Fibroblast of the aortic adventitia (primary cell): ENCODE measurements around the gene EIF1. TPM values are rescaled to one million over a fixed set of nuclear protein-coding genes. Genes with fewer than 3 reads are reported as not detected.
A peak's percentile ranks its signal among the peaks of the same experiment; 100 is the strongest.

Source experiments
- DNase-seq: peaks from one replicate; pipeline ENCODE4 v3.0.0-alpha.2; 2010; ENCODE audit warnings: low read depth
- H3K4me3 ChIP-seq: 2 replicates; pipeline ENCODE4 v1.5.1; 2011; ENCODE audit warnings: low read depth, mild to moderate bottlenecking, control low read depth, low read length, moderate library complexity
- CTCF ChIP-seq: IDR thresholded peaks from 2 replicates; pipeline ENCODE4 v1.5.1; 2011; ENCODE audit warnings: mild to moderate bottlenecking, low read length, control low read depth, inconsistent platforms; ENCODE audit not compliant: insufficient read depth
- total RNA-seq: library from RNA; depleted of rRNA; stranded (reverse); fragments of >200 nt; gene quantifications from 2 replicates; pipeline ENCODE4 v1.2.3, GENCODE V29; 2012; ENCODE audit warnings: low replicate concordance

EIF1 gene
- total RNA-seq, 1 donor = 102 TPM

- TF ChIP-seq CTCF = no peak
- peak; percentile 37 for DNase-seq
- H3K4me3 ChIP-seq = no peak overlapping the region
Observed at GRCh38 chr17:41717408-41718286, 29.0 kb downstream of the EIF1 start.

DNA sequence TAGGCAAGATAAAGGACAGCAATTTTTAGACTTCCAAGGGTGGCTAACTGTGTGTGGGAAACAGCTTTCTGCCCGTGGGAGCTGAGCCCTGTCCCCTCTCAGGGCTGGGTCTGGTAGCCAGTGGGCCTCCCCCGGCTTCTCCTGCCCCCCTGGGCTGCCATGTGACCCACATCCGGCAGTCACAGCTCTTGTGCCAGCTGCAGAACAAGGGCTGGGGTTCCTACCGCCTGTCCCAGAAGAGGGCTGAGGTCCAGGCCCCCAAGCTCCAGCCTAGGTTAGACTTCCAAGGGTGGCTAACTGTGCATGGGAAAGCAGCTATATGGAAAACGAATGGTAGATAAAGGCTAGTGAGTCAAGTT is 29.6 kb downstream of the EIF1 start:
- no peak for TF ChIP-seq CTCF
- DNase-seq = no peak
- H3K4me3 ChIP-seq = no peak overlapping the region

GRCh38 chr17:41722231-41722630 is 33.5 kb downstream of the EIF1 start:
- DNase-seq = no peak
- H3K4me3 ChIP-seq = no peak overlapping the region
- TF ChIP-seq CTCF = no peak

GRCh38 chr17:41723801-41724475 is 35.3 kb downstream of the EIF1 start:
- no peak for DNase-seq
- no peak for TF ChIP-seq CTCF
- no peak overlapping the region for H3K4me3 ChIP-seq

DNA sequence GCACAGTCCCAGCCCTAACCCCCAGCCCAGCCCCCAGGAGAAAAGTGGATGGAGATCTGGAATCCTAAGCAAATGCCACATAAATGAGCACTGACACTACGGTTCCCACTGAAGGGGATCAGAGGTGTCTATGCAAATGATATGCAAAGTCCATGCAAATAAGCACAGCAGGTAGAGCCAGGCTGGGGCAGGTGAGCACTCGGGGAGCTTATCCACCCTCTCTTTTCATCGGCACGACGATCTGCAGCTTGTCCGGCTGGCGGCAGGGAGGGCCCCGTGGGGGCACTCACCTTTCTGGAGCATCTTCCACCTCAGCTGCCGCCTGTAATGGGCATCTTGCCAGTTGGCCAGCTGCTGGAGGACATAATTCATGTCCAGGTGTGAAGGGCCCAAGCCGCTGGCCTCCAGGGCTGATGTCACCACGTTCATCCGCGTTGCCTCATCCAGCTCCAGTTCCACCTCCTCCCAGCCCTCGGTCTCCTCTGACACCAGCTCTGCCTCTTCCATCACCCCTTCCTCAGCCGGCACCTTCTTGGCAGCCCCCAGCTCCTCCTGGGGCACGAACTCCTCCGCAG is 35.9 kb downstream of the EIF1 start:
- no peak for TF ChIP-seq CTCF
- no peak overlapping the region for H3K4me3 ChIP-seq
- no peak for DNase-seq

DNA sequence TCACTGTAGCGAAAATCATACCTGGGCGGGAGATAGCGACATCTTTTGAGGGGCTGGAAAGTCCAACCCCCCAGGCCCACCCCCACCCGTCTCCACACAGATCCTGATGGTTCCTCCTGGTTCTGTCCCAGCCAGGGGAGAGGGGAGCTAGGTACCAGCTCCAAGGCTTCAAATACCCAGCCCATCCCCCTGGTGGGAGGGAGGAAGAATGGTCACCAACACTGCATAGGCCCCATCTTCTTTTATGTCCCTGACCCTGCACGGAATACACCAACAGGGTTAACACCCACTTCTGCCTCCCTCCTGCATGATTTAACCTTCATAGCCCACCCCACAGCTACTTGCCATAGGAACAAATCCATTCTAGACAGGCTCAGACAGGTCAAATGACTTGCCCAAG is 36.4 kb downstream of the EIF1 start:
- H3K4me3 ChIP-seq = no peak overlapping the region
- TF ChIP-seq CTCF = no peak
- no peak for DNase-seq
